ENCODE measurements around the gene THAP10.
A peak's percentile ranks its signal among the peaks of the same experiment; 100 is the strongest.
"Not testable (repeated sequence)": the region's sequence is repeated elsewhere in the genome, so short reads cannot be mapped to it uniquely, and the experiment has no call there.

The THAP10 gene

DNA sequence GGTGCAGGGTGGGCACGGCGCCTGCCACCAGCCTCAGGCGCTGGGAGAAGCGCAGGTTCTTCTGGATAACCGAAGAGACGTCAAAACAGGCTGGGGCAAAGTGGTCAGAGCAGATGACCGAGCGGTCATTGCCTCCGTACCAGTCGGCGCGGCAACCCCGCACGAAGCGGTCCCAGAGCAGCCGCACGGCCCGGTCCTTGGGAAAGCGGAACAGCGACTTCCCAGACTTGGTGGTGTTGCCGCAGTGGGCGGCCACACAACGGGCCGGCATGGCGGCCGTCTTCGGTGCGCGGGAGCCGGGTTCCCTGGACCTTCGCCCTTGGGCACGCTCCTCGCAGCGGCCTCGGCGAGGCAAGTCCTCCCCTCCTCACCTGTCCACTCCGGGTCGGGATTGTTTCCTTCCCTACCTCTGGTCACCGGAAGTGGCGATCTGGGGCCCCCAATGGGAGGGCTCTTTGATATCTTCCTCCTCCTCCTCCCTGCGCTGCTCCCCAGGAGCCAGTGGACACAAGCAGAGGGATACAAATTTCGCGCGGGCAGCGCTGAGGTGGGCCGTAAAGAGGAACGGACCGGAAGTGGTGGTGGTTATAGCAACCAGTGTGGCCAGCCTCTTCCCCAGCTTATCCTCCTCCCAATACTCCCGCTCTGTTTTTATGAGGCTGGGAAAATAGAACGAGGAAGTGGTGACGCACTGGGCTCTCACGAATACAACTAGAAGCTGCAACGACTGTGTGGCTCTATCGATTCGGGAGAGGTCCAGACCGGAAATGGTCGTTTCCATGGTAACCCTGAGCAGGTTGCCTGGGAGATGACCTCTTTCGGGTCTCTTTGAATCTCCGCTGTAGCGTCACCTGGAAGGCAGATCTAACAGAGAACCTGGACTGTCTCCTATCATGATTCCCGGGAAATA lies at the start of gene THAP10, which contains the start of gene LRRC49:
Gene THAP10, minus strand, starts transcription at position 432 of the 910 bp plus-strand sequence. Its CDS starts 161 bp downstream, at position 271.
Gene LRRC49, plus strand, starts transcription at position 825 of the 910 bp plus-strand sequence. Its CDS starts 69 bp downstream, at position 894.
- peak; percentile 6 for DNase-seq

DNA sequence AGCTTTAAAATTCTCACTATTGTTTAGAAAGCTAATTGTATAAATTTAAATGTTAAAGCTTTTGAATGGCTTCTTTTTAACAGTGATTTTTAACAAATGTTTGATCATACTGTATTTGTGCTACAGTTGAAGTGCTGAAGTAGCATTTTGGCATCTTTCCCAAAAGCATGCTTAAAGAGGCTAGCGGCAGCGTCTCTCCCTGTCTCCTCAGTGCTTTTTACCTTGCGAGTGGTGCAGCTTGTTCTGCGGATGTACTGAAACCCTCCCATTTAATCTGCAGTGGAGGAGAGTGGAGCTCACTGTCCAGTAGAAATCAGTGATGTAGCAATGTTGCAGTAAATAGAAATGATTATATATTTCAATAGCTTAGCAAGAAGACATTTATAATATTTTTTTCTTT lies 44.1 kb upstream of the THAP10 start:
- no peak for DNase-seq

DNA sequence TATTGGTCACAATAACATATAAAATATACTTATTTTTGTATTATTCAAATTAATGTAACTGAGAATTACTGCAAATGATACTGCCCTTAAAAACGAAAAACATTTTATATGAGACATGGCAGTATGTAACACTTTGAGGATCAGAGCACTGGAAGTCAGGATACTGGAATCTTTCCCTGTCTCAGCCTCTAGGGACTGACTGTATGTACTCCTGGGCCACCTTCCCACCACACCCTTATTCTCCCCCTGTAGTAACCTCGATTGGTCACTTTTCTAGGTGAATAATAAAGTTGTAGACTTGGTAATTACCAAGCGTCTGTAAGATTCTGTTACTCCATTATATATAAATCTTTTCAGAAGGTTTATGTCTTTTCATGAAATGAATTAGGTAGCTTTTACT lies 43.4 kb upstream of the THAP10 start:
- DNase-seq: no peak

DNA sequence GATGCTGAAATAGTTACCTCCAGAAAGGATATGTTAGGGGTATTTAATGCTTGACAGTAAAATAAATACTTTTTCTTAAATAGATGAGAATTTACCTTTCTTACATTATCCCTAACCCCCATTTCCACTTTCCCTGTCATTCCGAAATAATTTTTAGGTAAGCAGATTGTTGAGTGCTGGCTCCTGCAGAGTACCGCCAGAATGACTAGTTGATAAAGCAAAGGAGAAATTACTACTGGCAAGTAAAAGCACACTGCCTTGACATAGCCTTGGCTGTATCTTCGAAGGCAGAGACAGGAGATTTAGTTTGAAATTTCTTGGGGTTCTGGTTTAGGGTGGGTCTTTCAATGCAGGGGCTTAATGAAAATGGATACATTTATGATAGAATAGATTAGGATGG lies 41.2 kb upstream of the THAP10 start:
- no peak for DNase-seq

- no peak for DNase-seq
Observed at GRCh38 chr15:70932397-70932796, 40.2 kb upstream of the THAP10 start.

DNA sequence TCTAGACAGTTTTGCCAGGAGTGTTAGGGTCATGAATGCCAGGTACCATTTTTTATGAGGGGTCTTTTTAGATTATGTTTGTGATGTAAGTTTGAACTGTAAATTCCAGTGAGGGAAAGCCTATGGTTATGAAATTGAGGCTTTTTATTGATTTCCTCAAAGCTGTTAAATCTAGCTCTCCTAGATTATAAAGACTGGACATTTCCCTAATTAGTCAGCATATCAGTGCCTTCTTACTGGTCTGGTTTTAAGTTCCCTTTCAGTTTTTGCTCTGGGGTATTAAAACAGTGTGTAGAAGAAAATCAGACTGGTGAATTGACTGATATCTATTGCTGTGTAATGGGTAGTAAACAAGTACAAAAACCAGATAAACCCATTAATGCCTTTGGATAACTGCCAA lies 39.6 kb upstream of the THAP10 start:
- DNase-seq: no peak

DNA sequence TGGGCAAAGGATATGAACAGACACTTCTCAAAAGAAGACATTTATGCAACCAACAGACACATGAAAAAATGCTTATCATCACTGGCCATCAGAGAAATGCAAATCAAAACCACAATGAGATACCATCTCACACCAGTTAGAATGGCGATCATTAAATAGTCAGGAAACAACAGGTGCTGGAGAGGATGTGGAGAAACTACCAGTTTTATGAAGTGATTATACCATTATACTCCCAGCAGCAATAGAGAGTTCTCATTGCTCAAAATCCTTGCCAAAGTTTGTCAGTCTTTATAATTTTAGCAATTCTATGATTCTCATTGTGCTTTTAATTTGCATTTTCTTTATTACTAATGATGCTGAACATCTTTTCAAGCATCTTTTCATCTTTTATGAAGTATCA lies 34.7 kb upstream of the THAP10 start:
- DNase-seq: not testable (repeated sequence)

DNA sequence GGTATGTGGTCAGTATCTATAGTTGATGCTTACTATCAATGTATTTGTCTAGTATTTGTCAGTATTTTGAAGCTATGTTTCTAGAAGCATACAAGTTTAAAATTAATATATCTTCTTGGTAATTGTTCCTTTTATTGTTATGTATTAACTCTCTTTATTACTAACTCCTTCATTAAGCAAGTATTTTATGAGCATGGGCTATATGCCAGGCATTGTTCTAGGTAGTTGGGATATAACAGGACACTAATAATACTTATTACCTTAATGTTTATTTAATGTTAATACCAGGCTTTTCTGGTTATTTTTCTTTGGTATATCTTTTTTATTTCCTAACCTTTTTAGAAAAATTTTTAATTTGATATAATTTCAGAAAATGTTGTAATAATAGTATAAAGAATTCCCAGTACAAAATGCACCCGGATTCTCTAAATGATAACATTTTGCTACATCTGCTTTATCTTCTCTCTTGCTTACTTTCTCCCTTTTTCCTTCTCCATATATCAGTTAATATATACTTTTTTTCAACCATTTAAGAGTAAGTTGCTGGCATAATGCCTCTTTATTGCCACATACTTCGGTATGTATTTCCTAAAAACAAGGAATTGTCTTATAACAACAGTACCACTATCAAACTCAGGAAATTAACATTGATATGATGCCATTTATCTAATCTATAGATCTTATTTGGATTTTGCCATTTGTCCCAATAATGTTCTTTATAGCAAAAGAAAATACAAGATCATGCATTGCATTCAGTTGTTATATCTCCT lies 31.3 kb upstream of the THAP10 start:
- no peak for DNase-seq

DNA sequence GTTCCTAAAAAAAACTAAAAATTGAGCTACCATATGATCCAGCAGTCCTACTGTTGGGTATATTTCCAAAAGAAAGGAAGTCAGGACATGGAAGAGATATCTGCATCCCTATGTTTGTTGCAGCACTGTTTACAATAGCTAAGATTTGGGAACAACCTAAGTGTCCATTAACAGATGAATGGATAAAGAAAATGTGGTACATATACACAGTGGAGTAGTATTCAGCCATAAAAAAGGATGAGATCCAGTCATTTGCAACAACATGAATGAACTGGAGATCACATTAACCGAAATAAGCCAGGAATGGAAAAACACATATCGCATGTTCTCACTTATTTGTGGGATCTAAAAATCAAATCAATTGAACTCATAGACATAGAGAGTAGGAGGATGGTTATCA lies 29.9 kb upstream of the THAP10 start:
- no peak for DNase-seq

DNA sequence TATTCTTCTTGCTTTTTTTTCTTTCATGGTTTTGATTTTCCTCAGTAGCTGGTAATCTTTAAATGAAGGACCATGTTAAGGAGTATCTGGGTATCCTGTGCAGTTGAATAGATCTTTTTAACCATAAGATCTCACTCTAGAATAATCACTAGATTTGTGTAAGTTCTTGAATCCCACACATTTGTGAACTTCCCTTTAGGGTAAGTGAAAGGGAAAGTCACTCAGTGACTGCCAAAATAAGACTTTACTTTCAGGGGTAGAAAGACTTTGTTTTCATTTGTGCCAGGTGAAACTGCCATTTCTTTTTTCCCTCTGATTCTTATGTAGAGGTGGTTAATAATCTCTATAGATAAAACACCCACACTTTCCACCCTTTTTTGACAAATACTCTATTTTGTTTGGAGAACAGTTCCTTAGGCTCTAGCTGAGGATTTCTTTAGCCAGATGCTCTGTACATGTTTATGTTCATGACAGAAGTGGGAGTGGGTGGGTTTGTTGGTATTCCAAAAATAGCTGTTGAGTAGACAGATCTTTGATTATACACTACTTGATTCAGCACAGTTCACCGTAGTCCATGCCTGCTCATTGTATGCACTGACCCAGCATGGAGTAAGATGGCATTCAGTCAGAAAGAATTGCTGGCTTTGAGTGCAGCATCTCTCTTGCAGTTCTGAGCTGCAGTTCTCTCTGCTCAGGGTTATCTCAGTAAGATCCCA lies 28.9 kb upstream of the THAP10 start:
- DNase-seq: no peak

DNA sequence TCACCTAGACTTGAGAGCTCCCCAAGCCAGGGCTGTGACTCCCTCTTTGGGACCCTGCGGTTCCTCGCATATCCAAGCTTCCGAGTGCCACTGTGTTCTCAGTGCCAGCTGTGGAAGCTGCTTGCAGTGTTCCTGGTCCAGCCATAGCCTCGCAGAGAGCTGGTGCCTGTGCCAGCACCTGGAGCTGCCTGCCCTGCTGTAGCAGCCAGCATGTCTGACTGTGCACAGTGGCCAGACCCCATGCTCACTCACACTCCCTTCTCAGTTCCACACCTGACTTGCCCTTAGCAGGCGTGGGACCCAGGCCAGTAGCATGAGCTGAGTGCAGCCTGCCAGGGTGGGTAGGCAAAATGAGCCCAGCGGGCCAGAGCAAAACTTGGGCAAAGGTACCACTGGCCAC lies 25.7 kb upstream of the THAP10 start:
- DNase-seq: no peak

DNA sequence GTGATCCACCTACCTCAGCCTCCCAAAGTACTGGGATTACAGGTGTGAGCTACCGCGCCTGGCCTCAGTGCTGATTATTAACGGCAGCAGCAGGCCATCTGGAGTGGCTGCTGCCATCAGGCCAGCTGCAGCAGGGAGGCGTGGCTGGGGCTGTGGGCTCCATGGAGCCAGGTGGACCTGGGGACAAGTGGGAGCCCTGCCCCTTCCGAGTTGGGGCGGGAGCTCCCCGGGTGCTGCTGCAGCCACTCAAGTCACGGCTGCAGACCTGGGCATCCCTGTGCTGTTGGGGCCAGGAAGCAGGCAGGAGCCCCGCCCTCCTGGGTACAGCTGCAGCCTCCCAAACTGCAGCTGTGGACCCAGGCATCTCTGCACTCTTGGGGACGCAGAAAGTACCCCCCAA lies 24.3 kb upstream of the THAP10 start:
- no peak for DNase-seq

GRCh38 chr15:70912187-70912586 lies 20.0 kb upstream of the THAP10 start:
- DNase-seq: no peak

DNA sequence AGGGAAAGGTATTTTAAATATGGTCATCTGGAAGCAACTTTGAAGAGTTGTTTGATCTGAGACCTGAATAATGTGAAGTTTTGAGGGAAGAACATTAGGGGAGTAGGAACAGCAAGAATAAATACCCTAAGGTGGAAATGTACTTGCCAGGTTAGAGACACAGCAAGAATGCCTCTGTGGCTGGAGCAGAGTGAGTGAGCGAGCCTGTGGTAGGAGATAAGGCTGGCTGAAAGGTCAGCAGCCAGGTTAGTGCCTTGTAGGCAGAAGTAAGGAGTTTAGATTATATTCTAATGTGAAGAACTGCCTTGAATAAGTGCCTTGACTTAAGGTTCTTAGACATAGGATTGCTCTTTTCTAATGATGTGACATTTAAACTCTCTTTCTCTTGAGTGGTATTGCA lies 18.7 kb upstream of the THAP10 start:
- DNase-seq: no peak

DNA sequence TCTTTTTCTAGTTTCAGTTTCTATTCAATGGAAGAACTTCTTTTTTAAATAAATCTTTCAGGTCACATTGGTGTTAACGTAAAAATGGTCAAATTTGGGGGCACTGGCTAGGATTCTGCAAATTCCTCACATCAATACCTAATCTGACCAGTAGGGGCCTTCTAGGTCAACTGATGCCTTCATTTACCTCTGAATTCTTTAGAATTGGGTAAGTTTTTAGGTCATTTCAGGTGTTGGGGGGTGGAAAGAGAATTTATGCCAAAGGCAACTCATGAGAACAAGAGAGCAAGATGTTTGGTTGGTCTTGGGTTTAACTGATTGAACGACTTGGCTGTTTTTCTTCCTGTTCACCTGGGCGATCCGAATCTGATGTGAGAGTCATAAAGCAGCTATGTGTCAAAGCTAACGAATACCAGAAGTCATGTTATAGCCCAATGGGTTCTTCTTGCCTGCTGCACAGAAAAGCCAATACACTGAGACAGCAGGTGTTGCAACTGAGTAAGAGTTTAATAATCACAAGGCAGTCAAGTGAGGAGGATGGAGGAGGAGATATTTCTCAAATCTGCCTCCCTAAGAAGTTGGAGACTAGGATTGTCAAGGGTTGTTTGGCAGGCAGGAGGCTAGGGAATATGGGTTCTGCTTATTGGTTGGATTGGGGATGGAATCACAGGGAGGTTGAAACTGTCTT lies 15.7 kb upstream of the THAP10 start:
- DNase-seq: no peak

GRCh38 chr15:70906842-70907241 lies 14.6 kb upstream of the THAP10 start:
- no peak for DNase-seq

DNA sequence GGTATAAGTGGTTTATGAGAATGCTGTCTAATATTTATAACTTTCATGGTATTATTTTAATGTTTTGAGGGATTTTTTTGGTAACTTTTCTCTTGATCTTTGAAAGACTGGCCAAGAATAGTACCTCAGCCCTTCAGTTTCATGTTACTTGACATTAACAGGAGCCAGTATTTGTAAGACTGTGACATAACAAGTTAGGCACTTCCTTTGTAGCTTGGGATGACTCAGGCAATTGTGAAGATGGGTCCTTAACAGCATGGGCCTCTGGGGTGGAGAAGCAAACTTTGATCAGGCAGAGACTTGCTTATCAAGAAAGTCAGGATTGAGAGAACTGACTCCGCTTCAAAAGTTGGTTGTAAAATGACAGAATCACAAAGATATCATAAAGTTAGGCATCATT lies 9.9 kb upstream of the THAP10 start:
- no peak for DNase-seq

- no peak for DNase-seq
Observed at GRCh38 chr15:70892912-70893560, 803 bp upstream of the THAP10 start.

DNA sequence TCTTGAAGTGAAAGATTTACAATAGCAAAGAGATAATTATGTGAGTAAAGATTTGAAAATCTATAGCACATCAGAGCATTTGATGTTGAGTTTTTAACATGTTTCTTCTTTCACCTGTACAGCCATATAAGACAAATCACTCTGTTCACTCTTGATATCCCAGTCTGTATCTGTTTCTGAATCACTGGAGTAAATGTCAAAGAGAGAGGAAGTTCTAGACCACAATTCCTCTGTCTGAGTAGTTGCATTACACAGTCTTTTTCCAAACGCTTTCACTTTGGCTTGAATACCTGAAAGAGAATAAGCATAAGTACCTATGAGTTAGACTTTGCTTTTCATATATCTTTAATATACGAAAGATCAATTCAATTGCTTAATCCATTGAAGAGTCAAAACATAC lies 9.9 kb downstream of the THAP10 start:
- DNase-seq: no peak

GRCh38 chr15:70880781-70881180 lies 11.5 kb downstream of the THAP10 start:
- DNase-seq: no peak

DNA sequence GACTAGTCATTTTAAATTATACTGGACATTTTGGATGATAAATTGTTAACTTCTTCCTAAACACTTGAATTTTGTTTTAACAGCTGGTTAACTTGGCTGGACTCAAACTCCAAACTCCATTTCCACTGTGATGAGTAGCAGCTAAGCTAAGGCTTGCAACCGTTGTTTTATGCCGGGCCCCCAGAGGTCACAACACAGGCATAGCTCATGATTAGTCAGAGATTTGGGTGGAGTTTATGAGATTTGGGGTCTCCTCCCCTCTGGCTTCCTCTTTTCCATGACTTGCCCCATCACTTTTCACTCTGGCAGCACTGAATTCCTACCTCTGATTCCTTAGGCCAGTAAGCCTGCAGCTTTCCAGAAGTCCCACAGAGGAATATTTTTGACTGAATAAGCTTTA lies 12.8 kb downstream of the THAP10 start:
- no peak for DNase-seq

GRCh38 chr15:70876683-70877082 lies 15.6 kb downstream of the THAP10 start:
- DNase-seq: no peak

Data from activated gamma-delta T cell treated with Interleukin-2 at 50 U/mL for 16 hours (primary cell).